HG02870 (cell line): ENCODE measurements around the gene GMPPA.

ENCODE experiments used
- ATAC-seq: cut with Tn5 transposase; IDR thresholded peaks from one replicate; pipeline ENCODE4 v1.9.1; 2021; ENCODE audit warnings: mild to moderate bottlenecking, moderate library complexity; ENCODE audit not compliant: unreplicated experiment

The GMPPA gene

GRCh38 chr2:219467736-219468075 is 31.0 kb upstream of the GMPPA start:
- no peak for ATAC-seq

- ATAC-seq = no peak
Observed at GRCh38 chr2:219468410-219469185, 30.1 kb upstream of the GMPPA start.

DNA sequence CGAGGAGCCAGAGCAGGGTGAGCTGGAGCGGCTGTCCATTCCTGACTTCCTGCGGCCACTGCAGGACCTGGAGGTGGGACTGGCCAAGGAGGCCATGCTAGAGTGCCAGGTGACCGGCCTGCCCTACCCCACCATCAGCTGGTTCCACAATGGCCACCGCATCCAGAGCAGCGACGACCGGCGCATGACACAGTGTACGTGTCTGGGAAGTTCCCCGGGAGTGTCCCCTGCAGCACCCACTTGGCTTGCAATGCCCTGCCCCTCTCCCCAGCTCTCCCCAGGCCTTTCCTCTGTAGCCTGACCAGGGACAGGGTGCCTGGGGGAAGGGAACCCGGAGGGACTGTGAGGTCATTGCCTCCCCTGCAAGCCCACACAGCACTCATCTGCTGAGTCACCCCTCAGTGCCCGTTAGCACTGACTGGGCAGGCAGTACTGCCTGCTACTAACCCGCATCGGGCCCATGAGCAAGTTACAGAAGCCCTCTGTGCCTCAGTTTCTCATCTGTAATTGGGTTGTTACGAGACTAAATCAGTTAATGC is 29.4 kb upstream of the GMPPA start:
- ATAC-seq = no peak

DNA sequence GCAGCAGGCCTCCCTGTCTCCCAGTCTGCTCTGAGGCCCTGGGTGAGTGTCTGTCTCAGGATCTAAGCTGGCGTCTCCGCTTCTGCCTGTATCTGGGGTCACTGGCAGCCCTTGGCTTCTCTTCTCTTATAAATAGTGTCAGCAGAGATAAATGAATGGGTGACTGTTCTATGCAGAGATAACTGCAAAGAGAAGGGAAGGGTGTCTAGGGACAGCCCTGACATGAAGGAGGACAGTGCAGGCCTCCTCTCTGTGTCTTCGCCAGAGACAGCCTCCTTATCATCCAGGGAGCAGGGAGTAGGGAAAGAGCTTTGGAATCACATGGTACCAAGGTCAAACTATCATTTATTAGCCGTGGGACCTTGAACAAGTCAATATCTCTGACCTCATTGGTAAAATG is 28.3 kb upstream of the GMPPA start:
- ATAC-seq = no peak

GRCh38 chr2:219471476-219472371 is 27.0 kb upstream of the GMPPA start:
- no peak for ATAC-seq

DNA sequence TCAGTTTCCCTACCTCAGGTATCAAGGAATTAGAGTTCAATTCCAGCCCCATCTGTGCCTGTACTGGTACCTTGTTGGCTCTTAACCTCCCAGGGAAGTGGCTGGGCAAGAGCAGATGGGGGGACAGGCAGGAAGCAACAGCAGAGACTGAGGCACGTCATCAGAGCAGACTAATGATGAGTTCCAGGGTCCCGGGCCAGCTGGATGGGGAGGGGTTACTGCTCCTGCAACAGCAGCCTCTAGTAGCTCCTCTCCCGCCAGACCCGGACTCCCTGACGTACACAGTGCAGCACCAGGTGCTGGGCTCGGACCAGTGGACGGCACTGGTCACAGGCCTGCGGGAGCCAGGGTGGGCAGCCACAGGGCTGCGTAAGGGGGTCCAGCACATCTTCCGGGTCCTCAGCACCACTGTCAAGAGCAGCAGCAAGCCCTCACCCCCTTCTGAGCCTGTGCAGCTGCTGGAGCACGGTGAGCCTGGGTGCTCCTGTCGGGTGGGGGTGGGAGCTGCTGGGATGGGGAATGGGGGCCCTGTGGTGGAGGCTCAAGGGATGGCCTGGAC is 26.0 kb upstream of the GMPPA start:
- no peak for ATAC-seq

DNA sequence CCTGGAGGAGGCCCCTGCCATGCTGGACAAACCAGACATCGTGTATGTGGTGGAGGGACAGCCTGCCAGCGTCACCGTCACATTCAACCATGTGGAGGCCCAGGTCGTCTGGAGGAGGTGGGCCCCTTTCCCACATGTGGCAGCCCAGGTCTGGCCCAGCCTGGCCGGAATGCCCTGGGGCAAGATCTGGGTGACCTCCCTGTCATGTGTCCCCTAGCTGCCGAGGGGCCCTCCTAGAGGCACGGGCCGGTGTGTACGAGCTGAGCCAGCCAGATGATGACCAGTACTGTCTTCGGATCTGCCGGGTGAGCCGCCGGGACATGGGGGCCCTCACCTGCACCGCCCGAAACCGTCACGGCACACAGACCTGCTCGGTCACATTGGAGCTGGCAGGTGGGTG is 25.2 kb upstream of the GMPPA start:
- ATAC-seq = no peak

DNA sequence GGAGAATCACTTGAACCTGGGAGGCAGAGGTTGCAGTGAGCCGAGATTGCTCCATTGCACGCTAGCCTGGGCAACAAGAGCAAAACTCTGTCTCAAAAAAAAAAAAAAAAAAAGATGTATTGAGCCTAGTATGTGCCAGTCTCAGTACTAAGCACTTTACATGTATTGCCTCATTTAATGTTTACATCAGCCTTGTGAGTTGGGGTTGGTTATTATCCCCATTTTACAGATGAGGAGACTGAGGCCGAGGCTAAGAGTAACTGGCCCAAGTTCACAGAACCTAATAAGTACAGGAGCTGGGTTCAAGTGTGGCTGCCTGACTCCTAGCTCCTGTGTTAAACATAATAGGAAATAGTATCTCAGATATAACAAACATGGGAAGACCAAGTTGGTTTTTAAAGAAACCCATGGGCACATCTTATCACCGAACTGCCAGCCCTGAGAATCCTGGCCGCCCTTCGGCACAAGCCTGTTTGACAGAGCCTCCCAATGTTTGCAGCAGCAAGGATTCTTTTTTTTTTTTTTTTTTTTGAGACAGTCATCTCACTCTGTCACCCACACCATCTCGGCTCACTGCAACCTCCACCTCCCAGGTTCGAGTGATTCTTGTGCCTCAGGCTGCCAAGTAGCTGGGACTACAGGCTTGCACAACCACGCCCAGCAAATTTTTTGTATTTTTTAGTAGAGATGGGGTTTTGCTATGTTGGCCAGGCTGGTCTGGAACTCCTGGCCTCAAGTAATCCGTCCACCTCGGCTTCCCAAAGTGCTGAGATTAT is 24.2 kb upstream of the GMPPA start:
- no peak for ATAC-seq

DNA sequence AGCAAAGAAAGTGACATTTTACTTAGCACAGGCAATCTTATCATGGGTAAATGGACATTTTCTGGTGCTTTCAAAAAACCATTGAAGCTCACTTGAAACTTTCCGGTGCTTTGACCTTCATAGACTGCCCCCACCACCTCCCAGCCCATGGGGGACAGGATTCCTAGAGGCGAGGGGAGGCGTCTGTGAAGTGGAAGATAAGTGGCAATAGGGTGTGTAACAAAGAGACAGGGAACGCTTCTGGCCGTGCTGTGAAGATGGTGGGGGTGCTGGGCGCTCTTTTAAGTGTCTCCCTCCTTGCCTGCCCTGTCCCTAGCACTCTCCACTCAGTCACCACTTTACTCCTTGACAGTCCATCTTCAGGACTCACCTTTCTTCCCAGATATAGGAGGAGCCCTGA is 23.4 kb upstream of the GMPPA start:
- no peak for ATAC-seq

- ATAC-seq = no peak
Observed at GRCh38 chr2:219475697-219476651, 22.7 kb upstream of the GMPPA start.

- no peak for ATAC-seq
Observed at GRCh38 chr2:219476652-219477151, 22.0 kb upstream of the GMPPA start.

DNA sequence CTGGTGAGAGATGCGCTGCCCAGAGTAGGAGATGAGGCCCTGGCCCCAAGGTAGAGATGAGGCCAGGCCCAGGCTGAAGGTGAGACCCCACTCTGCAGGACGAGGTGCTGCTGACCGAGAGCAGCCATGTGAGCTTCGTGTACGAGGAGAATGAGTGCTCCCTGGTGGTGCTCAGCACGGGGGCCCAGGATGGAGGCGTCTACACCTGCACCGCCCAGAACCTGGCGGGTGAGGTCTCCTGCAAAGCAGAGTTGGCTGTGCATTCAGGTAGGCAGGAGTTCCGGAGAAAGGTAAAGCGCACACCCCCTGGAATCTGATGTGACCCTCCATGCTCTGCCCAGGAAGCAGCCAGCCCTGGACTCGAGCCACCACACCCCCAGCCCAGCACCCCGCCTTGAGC is 21.5 kb upstream of the GMPPA start:
- ATAC-seq = no peak

- no peak for ATAC-seq
Observed at GRCh38 chr2:219477815-219478214, 20.9 kb upstream of the GMPPA start.

GRCh38 chr2:219478916-219479315 is 19.8 kb upstream of the GMPPA start:
- no peak for ATAC-seq

GRCh38 chr2:219480004-219480403 is 18.7 kb upstream of the GMPPA start:
- ATAC-seq = no peak

- no peak for ATAC-seq
Observed at GRCh38 chr2:219482674-219483405, 15.9 kb upstream of the GMPPA start.

DNA sequence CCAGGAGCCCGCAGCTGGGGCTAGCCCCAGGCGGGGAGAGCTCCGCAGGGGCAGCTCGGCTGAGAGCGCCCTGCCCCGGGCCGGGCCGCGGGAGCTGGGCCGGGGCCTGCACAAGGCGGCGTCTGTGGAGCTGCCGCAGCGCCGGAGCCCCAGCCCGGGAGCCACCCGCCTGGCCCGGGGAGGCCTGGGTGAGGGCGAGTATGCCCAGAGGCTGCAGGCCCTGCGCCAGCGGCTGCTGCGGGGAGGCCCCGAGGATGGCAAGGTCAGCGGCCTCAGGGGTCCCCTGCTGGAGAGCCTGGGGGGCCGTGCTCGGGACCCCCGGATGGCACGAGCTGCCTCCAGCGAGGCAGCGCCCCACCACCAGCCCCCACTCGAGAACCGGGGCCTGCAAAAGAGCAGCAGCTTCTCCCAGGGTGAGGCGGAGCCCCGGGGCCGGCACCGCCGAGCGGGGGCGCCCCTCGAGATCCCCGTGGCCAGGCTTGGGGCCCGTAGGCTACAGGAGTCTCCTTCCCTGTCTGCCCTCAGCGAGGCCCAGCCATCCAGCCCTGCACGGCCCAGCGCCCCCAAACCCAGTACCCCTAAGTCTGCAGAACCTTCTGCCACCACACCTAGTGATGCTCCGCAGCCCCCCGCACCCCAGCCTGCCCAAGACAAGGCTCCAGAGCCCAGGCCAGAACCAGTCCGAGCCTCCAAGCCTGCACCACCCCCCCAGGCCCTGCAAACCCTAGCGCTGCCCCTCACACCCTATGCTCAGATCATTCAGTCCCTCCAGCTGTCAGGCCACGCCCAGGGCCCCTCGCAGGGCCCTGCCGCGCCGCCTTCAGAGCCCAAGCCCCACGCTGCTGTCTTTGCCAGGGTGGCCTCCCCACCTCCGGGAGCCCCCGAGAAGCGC is 15.0 kb upstream of the GMPPA start:
- no peak for ATAC-seq
